Measurements from ENCODE around the gene CEP72. TPM values are rescaled to one million over a fixed set of nuclear protein-coding genes. Genes with fewer than 3 reads are reported as not detected.
"Not testable (repeated sequence)": the region's sequence is repeated elsewhere in the genome, so short reads cannot be mapped to it uniquely, and the experiment has no call there.

Gene CEP72
- polyA plus RNA-seq, 1 donor: 12.6 TPM

DNA sequence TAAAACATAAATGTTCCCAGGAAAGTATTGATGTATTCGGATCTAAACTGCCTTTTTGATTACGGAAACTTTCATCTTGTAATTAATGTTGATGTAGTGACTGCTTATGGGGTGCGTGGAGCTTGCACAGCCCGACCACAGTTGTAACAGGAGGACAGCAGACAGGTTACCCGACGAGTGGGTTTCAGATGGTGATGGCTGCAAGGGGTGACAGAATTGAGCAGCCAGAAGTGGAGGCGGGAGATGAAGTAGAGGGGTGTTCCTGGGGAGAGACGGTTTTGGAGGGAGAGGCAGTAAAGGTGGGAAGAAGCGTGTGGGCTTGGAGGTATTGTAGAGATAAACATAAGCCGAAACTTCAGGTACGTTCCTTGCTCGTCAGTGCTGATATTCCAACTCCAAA lies 5.8 kb downstream of the CEP72 start:
- no peak for DNase-seq

DNA sequence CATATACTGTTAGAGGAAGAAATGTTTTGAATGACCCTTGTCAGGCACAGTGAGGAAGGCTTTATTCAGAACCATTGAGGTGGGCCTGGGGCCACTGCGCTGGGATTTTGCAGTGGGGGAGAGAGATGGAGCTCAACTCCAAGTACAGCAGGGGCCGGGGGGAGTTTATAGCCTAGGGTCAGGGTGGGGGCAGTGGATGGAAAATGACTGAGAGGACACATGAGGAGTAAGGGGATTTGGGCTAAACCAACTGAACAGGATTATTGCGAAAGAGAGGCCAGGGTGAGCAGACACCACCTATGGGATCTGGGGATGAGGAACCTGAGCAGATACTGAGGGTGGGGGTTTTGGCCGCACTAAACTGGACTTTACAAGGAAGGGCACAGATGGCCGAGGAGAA lies 6.3 kb downstream of the CEP72 start:
- no peak for DNase-seq

DNA sequence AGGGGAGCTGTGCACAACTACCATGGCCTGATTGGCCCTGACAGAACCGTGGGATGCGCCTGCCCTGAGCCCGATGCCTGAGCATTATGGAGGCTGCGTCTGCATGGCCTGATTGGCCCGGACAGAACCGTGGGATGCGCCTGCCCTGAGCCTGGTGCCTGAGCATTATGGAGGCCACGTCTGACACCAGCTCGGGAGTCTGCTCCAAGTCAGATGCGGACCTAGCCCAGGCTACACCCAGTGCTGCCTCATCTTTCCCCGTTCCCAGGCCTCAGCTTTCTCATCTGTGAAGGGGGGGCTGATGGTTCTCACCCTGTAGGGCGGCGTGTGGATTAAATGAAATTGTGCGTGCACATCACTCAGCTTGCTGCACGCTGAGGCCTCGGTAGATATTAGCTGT lies 7.3 kb downstream of the CEP72 start:
- DNase-seq: no peak

DNA sequence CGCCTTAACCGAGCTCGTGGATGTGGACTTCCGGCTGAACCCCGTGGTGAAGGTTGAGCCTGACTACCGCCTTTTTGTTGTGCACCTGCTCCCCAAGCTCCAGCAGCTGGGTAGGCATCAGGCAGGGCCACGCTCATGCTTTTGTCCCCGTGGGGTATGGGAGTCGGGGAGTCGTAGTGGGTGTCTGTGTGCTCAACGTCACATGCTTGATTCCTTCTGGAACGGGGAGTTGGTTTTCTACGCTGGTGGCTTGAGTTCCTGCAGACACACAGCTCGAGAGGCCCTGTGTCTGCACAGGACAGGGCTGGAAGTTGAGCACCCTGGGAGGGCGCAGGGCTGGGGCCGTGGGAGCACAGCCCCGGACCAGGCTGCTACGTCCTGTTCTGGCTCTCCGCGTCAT lies 8.0 kb downstream of the CEP72 start:
- DNase-seq: no peak

DNA sequence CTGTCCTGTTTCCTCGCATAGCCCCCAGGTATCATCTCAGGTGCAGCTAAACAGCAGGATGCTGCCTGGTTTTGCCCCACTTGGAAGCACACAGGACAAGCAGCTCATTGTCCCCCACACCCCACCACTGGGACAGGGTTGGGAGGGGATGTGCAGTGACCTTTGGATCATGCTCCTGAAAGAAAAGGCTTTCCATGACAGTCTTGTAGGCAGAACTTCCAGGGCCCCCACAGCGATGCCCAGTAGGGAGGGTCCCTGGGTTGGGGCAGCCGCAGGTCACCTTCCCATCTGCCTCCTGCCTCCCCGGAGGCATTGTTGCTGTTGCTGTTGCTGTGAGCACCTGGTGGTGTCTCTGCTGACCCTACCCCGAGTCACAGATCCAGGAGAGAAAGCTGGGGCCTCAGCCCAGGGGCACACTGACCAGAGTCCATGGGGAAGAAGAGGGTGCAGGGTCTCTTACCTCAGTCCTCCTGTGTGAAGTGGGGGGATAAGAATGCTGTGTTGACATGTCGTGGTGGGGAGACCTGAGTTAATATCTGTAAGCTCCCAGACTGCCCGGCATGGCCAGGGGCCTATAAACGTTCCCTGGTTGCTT lies 8.5 kb downstream of the CEP72 start:
- no peak for DNase-seq

DNA sequence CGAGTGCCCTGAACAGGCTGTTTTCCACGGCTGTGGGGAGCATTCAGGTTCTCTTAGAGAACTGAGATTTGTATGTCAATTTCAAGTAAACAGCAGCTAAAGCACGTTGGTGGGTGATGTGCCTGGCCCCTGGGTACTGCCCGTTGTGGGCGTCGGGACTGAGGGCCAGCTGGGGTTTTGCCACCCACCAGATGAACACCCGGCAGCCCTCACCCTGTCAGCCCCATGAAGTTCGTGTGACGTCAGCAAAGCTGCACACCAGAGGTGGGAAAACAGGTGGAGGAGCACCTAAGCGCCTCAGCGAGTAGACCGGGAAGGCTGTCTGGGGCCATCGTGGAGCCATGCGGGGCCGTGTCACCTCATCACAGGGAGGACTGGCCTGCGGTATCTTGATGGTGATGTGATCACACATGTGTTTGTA lies 9.2 kb downstream of the CEP72 start:
- DNase-seq: no peak

DNA sequence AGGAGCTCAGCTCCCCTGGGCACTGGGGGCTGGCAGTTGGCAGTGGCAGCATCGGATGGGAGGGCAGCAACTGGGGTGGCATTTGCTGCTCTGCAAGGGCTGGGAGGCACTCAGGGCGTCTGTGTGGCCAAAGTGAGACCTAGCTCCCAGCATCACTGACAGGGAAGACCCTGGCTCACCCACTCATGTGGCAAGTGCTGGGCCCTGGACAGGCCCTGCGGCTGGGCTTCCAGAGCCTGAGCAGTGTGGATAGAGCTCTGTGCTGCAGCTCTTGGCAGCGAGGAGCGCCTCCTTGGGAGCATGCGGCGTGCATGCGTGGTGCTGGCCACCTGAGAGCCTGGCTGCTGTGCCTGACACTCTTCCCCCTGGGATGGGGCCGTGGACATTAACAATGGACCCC lies 10.2 kb downstream of the CEP72 start:
- no peak for DNase-seq

DNA sequence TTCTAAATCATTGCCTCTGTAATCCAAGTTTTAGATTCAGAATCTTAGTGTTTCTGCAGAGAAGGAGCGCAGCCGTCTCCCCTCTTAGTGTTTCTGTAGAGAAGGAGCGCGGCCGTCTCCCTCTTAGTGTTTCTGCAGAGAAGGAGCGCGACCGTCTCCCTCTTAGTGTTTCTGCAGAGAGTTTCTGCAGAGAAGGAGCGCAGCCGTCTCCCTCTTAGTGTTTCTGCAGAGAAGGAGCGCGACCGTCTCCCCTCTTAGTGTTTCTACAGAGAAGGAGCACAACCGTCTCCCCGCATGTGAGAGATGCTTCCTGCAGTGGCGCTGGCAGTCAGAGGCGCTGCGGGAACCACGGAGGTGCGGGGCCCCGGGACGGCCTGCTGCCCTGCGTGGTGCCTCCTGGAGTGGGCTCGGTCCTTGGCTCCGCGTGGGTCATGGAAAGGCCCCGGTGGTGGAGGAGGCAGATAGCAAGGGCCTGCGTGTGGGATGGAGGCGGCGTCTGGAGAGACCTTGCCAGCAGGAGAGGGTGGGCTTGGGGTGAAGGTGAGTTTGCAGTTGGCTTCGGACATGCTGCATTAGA lies 10.9 kb downstream of the CEP72 start:
- no peak for DNase-seq

DNA sequence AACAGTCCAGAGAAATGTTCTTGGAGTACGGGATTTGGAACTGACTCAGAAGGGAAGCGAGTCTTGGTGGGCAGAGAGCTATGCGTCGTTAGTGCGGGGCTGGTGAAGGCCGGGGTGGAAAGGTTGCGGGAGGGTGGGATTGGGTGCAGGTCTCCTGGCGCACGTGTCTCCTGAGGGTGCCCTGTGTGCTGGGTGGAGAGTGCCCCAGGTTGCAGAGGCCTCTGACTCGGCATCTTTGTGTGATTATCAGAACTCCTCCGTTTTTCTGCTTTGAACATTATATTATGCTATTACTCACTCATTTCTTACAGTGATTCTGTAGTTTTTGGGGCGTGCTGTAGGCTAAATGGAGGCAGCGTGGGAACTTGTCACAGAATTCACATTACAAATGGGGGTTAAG lies 11.4 kb downstream of the CEP72 start:
- DNase-seq: no peak

DNA sequence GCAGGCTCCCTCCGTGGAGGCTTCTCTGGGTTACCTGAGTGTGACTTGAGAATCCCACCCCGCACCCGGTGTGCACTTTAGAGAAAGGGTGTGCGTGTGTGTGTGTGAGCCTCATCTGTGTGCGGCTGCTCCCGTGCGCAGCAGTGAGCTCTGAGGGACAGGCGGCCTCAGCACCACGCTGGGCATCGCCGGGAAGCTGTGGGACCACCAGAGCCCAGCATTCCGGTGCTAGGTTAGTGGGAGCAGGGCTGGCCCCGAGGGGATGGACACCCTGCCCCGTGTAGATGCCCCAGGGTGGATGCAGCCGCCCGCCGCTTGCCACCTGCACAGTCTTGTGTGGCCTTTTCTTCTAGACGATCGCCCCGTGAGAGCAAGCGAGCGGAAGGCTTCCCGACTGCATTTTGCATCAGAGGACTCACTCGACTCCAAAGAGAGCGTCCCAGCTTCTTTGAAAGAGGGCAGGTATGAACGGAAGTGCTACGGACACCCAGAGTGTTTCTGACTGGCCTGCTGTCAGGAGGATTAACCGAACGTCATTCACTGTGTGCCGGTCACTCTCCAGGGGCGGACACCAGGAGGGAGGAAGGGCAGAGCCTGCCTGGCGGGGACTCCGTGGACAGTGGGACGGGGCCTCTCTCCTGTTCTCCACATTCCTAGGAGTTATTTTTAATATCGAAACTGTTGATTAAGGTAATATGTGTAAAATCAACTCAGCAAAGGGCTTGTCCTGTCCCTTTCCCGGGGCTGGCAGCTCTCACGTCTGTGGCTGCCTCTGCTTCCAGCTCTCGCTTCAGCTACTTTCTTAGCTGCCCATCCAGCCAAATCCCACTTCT lies 12.2 kb downstream of the CEP72 start:
- DNase-seq: no peak

DNA sequence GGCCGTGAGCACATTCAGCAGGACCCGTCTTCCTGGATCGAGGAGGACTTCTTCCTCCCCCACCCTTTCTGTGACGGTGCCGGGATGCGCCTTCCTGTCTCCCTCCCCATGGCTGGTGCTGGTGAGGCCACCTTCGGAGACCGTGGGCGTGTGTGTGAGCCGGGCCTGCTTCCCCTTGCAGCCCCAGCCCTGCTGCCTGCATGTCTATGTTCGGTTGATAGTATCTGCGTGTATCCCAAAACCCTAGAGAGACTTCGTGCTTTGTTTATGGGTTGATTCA lies 12.8 kb downstream of the CEP72 start:
- no peak for DNase-seq

DNA sequence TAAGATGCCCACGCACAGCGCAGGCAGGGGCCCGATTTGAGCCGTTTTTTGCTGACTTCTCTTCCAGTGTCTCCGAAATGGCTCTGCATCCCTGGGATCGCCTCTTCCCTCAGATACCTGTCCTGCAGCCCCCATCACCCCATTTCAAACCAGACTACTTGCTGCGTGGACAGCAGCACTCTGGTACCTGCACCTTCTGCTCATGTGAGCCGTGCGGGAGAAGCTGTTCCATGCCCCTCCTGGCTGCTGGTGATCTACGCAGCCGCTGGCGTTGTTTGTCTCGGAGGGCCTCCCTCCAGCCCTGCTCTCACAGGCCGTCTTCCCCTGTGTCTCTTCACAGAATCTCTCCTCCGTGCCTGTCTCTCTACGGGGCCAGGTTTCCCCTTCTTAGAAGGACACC lies 13.4 kb downstream of the CEP72 start:
- DNase-seq: no peak

DNA sequence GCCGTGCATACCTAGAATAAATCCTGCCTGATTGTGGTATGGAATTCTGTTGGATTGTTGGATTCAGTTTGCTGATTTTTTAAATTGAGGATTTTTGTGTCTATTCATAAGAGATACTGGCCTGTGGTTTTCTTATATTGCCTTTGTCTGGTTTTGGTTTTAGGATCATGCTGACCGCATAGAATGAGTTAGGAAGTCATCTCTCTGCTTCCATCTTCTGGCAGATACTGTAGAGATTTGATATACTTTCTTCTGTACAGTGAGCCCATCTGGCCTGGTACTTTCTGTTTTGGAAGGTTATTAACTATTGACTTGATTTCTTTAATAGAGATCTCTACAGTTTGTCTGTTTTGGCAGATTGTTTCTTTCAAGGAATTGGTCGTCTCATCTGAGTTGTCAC lies 14.7 kb downstream of the CEP72 start:
- no peak for DNase-seq

DNA sequence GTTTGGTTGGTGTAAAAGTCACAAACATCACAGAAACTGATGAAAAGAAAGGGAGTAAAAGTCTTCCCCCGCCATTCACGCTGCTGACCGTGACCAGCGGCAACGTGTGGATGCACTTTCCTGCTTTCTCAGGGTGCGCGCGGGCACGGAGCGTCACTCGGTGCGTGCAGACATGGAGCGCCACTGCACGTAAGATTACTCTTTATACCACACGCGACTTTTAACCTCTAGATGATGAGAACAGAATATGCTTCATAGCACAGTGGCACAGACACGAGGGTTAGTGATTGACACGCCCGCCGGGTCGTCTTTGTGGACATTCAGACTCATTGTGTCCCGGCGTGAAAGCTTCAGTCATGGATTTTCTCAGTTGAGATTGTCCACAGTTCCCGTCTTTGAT lies 15.7 kb downstream of the CEP72 start:
- DNase-seq: no peak

DNA sequence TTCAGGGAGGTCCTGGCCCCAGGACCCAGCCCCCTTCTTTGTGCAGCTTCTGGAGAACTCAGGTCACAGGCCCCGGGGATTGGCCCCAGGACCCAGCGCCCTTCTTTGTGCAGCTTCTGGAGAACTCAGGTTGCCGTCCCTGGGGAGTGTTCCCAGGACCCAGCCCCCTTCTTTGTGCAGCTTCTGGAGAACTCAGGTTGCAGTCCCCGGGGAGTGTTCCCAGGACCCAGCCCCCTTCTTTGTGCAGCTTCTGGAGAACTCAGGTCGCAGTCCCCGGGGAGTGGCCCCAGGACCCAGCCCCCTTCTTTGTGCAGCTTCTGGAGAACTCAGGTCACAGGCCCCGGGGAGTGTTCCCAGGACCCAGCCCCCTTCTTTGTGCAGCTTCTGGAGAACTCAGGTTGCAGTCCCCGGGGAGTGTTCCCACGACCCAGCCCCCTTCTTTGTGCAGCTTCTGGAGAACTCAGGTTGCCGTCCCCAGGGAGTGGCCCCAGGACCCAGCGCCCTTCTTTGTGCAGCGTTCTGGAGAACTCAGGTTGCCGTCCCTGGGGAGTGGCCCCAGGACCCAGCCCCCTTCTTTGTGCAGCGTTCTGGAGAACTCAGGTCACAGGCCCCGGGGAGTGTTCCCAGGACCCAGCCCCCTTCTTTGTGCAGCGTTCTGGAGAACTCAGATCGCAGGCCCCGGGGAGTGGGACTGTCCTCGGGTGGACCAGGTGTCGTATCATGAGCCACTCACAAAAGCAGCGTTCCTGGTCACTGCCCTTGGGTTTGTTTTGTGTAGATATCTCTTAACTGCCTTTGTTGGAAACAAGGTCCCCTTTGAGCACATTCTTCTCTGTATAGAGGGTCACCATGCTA lies 16.4 kb downstream of the CEP72 start:
- DNase-seq: not testable (repeated sequence)

DNA sequence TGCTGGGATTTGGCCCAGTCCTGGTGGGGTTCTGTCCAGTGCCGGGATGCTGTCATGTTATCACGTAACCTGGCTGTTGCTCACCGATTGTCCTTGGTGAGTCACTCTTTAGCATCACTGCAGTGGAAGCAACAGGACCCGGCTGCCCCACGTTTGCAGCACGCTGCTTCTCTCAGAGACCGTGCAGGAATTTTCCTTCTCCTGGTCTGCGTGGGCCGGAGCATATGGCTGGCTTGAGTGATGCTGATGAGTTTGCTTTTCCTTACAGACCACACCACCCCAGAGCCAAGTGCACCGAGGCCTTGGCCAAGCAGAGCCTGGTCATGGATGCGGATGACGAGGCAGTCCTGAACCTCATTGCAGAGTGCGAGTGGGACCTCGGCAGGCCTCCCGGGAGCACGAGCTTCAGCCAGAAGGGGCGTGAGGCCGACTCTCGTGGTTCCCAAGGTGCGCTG lies 21.4 kb downstream of the CEP72 start:
- no peak for DNase-seq

DNA sequence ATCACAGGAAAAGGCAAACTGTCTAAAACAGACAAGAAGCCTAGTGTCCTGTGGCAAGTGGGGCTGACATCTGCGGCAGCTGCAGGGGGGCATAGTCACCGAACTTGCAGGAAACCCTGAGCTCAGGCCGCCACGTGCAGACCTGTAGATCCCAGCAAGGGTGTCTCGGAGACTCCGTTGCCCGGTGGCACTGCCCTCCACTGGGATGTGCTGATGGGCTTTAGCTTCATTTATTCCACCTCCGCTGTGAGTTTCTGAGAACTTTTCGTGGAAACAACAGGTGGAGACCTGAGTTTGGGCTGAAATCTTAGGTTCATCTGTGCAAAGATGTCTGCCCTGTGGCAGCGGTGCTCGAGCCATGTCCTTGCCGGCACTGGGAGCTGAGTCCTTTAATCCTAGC lies 22.1 kb downstream of the CEP72 start:
- DNase-seq: no peak

DNA sequence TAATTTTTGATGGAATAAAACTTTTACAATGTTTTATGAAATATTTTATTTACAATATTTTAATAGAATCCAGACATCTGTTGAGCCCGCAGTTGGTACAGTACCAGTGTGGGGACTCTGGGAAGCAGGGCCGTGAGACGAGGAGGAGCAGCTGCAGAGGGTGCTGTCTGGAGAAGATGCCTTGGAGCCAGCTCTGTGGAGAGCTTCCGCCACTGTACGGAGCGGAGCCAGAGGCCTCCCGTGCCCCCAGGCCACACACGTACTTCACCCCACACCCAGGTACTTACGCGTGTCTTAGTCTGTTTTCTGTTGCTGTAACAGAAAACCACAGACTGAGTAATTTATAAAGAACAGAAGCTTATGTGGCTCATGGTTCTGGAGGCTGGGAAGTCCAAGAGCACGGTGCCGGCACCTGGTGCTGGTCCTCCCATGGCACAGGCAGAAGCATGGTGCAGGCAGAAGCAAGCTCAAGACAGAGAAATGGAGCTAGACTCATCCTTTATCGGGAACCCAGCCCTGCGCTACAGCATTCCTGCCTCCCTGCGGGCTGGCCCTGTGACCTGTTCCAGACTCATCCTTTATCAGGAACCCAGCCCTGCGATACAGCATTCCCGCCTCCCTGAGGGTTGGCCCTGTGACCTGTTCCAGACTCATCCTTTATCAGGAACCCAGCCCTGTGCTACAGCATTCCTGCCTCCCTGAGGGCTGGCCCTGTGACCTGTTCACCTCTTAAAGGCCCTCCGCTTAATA lies 23.3 kb downstream of the CEP72 start:
- DNase-seq: no peak

DNA sequence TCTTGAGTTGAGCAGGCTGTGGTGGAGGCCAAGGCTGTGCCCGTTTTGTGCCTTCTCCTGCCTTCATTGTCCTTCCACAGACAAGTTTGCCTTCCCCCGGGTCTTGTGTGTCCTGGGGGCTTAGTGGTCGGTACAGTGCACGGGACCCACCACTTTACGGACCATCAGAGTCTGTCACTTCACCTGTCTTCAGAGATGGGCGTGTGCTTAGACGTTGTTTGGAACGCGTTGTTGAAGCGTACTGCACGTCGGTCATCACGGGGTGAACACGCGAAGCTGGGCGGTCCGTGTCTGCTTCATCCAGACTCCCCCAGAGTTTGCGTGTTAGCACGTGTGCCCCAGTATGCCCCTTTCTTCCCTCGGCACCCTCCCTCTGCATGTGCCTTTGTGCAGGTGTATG lies 24.8 kb downstream of the CEP72 start:
- DNase-seq: no peak

DNA sequence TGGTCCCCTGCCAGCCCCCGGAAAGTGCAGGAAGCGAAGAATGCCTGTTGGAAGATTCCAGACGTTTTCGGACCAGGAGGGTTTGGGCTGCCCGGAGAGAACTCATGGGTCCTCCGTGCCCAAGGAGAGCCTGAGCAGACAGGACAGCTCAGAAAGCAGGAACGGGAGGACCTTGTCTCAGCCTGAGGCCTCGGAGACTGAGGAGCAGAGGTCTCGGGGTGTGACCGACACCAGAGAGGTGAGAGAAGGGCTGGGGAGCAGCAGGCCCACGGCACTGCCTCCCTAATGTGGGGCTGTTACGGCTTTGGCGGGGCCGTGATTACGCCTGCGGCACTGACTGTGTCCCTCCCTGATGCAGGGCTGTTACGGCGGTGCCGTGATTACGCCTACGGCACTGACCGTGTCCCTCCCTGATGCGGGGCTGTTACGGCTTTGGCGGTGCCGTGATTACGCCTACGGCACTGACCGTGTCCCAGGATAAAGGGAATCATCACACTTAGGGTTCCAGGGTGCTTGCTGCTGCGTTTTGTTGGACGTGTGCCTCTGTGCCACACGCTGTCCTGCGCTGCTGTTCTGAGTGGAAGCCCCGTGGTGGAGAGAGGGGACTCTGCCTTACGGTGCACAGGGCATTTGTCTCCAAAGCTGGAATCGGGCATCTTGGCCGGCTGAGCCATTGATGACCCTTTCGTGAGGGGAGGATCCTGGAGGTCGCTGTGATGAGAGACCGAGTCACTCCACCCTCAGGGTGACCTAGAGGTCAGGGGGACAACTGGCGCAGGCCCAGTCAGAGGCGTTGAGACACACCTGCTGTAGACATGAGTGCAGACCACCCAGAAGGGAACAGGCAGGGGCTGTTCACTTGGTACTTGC lies 25.7 kb downstream of the CEP72 start:
- DNase-seq: no peak
